K562 (cell line): ENCODE data around the gene TDRKH. TPM values are rescaled to one million over a fixed set of nuclear protein-coding genes. Genes with fewer than 3 reads are reported as not detected.

ENCODE experiments used
- C11orf30 ChIP-seq: fragments of 450-650 bp; IDR thresholded peaks from 2 replicates; pipeline ENCODE4 v1.6.1; 2016; ENCODE audit warnings: low read depth, mild to moderate bottlenecking
- CLOCK ChIP-seq: fragments of 250-450 bp; sonication (Bioruptor Pico); IDR thresholded peaks from 2 replicates; pipeline ENCODE4 v1.4.0; 2020; ENCODE audit warnings: mild to moderate bottlenecking, moderate library complexity, borderline replicate concordance
- E2F5 ChIP-seq: sonication (generic); formaldehyde crosslinking; IDR thresholded peaks from 2 replicates; pipeline ENCODE4 v1.8.0; 2022; ENCODE audit warnings: mild to moderate bottlenecking, missing genetic modification reagents
- ELK3 ChIP-seq: fragments of 450-650 bp; formaldehyde crosslinking; IDR thresholded peaks from 2 replicates; pipeline ENCODE4 v1.4.0; 2020; ENCODE audit warnings: mild to moderate bottlenecking
- FUS ChIP-seq: fragments of 200-400 bp; formaldehyde crosslinking; optimal IDR thresholded peaks from 2 replicates; pipeline ENCODE3; 2017; ENCODE audit warnings: low read depth, low read length
- HNRNPH1 ChIP-seq: fragments of 200-400 bp; formaldehyde crosslinking; optimal IDR thresholded peaks from 2 replicates; pipeline ENCODE3; 2017; ENCODE audit warnings: low read depth, mild to moderate bottlenecking, low read length, moderate library complexity
- MBD1 ChIP-seq: fragments of 250-450 bp; sonication (Bioruptor Pico); IDR thresholded peaks from 2 replicates; pipeline ENCODE4 v1.8.0; 2022; ENCODE audit warnings: inconsistent platforms
- NCOR1 ChIP-seq: fragments of 450-650 bp; IDR thresholded peaks from 2 replicates; pipeline ENCODE4 v1.6.1; 2016; ENCODE audit warnings: mild to moderate bottlenecking, moderate library complexity
- NR2C2 ChIP-seq, 2 experiments: fragments of 200-800 bp in 1 of 2; sonication (Bioruptor generic) in 1 of 2; sonication (generic) in 1 of 2; formaldehyde crosslinking in 1 of 2; IDR thresholded peaks; 2 replicates each; pipeline versions ENCODE4 v1.6.1 to v1.8.0; 2016 to 2022; ENCODE audit warnings: mild to moderate bottlenecking in 1 of 2, missing compliant biosample characterization in 1 of 2, missing genetic modification characterization in 1 of 2, missing genetic modification reagents in 1 of 2
- POLR2A ChIP-seq: fragments of 450-650 bp; conservative IDR thresholded peaks from 2 replicates; pipeline ENCODE4 v1.6.1; 2016
- RNF219 ChIP-seq: fragments of 250-450 bp; sonication (Bioruptor Pico); IDR thresholded peaks from 2 replicates; pipeline ENCODE4 v1.5.0; 2022; ENCODE audit warnings: mild to moderate bottlenecking
- ZBTB43 ChIP-seq: sonication (generic); formaldehyde crosslinking; IDR thresholded peaks from 2 replicates; pipeline ENCODE4 v1.8.0; 2023; ENCODE audit warnings: mild to moderate bottlenecking, missing genetic modification reagents
- ZFP36 ChIP-seq: fragments of 150-350 bp; IDR thresholded peaks from 2 replicates; pipeline ENCODE4 v1.6.1; 2018; ENCODE audit warnings: low read length, low read depth; ENCODE audit not compliant: partially characterized antibody
- ZNF224 ChIP-seq: sonication (generic); formaldehyde crosslinking; IDR thresholded peaks from 2 replicates; pipeline ENCODE4 v1.8.0; 2022; ENCODE audit warnings: mild to moderate bottlenecking, missing genetic modification reagents
- polyA plus RNA-seq, 8 experiments: library from polyadenylated mRNA; depleted of rRNA in 4 of 8; stranded (reverse) in 5 of 8; unstranded in 3 of 8; fragments of >200 nt; fragmentation: Nextera tagmentation in 2 of 8; fragmentation: Illumina TruSeq in 1 of 8; extraction: Ambion mirVana in 2 of 8; extraction: Trizol in 1 of 8; gene quantifications; 2 replicates each; pipeline versions ENCODE4 v1.2.1 to v1.2.3, GENCODE V29; 2011 to 2014; ENCODE audit warnings: inconsistent platforms in 1 of 8, missing spikeins in 1 of 8
- total RNA-seq, 7 experiments: library from RNA; depleted of rRNA in 6 of 7; stranded (reverse); fragments of >200 nt in 6 of 7; fragmentation: Illumina TruSeq in 2 of 7; extraction: Trizol in 2 of 7; gene quantifications; 2 replicates each; pipeline versions ENCODE4 v1.2.1 to v1.2.3, GENCODE V29; 2011 to 2021; ENCODE audit warnings: low replicate concordance in 1 of 7

The TDRKH gene
- total and polyA plus RNA-seq, 9 of the 15 experiments (the other 6 are each of a cell fraction or from before 2014, with no cell fraction given), result 4.3 to 21.3 (median 8.4) TPM

GRCh38 chr1:151762941-151763921 lies 27.1 kb downstream of the TDRKH start, which contains the start of gene MRPL9 (continued):
- TF ChIP-seq RNF219, result no peak
- TF ChIP-seq NCOR1, result no peak
- TF ChIP-seq ZFP36, result no peak
- no peak for TF ChIP-seq ZNF224 (CRISPR knock-in tag)
- TF ChIP-seq E2F5 (CRISPR knock-in tag), result no peak
- TF ChIP-seq MBD1 (CRISPR knock-in tag), result no peak
- TF ChIP-seq ZBTB43, result no peak
- TF ChIP-seq C11orf30, result peak; percentile 100
- no peak for TF ChIP-seq ELK3 (CRISPR knock-in tag)
- TF ChIP-seq HNRNPH1, result no peak
- peak; percentile 87 for TF ChIP-seq POLR2A
- TF ChIP-seq FUS, result no peak
- no peak for TF ChIP-seq CLOCK (CRISPR knock-in tag)
- no peak for TF ChIP-seq NR2C2 (CRISPR knock-in tag; IDR thresholded peaks at IDR 0.05)
- peak; percentile 54; the same call in 1 of the 2 replicates for TF ChIP-seq NR2C2 (tag; IDR thresholded peaks at IDR 0.05)
